Fibroblast of lung (primary cell): Measurements from ENCODE around the gene KRTAP1-5. TPM values are rescaled to one million over a fixed set of nuclear protein-coding genes. Genes with fewer than 3 reads are reported as not detected.

Experiments
- DNase-seq, 2 donors: peaks; one replicate each; pipeline versions ENCODE4 v3.0.0 to v3.0.0-alpha.2; 2010; ENCODE audit warnings: low read depth in 2 of 2
- H2AFZ ChIP-seq: 2 replicates; pipeline ENCODE4 v1.5.1; 2012; ENCODE audit warnings: low read length, control low read depth, inconsistent platforms
- H3K27ac ChIP-seq: 2 replicates; pipeline ENCODE4 v1.5.1; 2011; ENCODE audit warnings: low read length, control low read depth; ENCODE audit not compliant: insufficient read depth
- H3K27me3 ChIP-seq: 2 replicates; pipeline ENCODE4 v1.5.1; 2011; ENCODE audit warnings: mild to moderate bottlenecking, low read length; ENCODE audit not compliant: control insufficient read depth, insufficient read depth
- H3K36me3 ChIP-seq: 2 replicates; pipeline ENCODE4 v1.5.1; 2011; ENCODE audit warnings: low read length; ENCODE audit not compliant: control insufficient read depth, insufficient read depth
- H3K4me1 ChIP-seq: 2 replicates; pipeline ENCODE4 v1.5.1; 2011; ENCODE audit warnings: low read length; ENCODE audit not compliant: control insufficient read depth, insufficient read depth; ENCODE audit errors: extremely low read depth
- H3K4me2 ChIP-seq: 2 replicates; pipeline ENCODE4 v1.5.1; 2011; ENCODE audit warnings: low read length, control low read depth; ENCODE audit not compliant: insufficient read depth; ENCODE audit errors: extremely low read depth
- H3K4me3 ChIP-seq, 4 experiments: fragments of 200-600 bp in 1 of 4; sonication (generic) in 1 of 4; replicated peaks in 1 of 4; 2 replicates each; pipeline ENCODE4 v1.5.1; 2011 to 2016; ENCODE audit warnings: low read length in 4 of 4, low read depth in 3 of 4, mild to moderate bottlenecking in 3 of 4, control low read depth in 2 of 4, inconsistent platforms in 1 of 4, mixed read lengths in 1 of 4; ENCODE audit not compliant: insufficient read depth in 1 of 4; ENCODE audit errors: control extremely low read depth in 1 of 4
- H3K79me2 ChIP-seq: 2 replicates; pipeline ENCODE4 v1.5.1; 2012; ENCODE audit warnings: mild to moderate bottlenecking, low read length, inconsistent platforms; ENCODE audit not compliant: control insufficient read depth, insufficient read depth
- H3K9ac ChIP-seq: 2 replicates; pipeline ENCODE4 v1.5.1; 2011; ENCODE audit warnings: mild to moderate bottlenecking, low read length, control low read depth; ENCODE audit not compliant: insufficient read depth
- H3K9me3 ChIP-seq: 2 replicates; pipeline ENCODE4 v1.5.1; 2012; ENCODE audit warnings: low read depth, low read length; ENCODE audit not compliant: control insufficient read depth, insufficient read depth
- H4K20me1 ChIP-seq: 2 replicates; pipeline ENCODE4 v1.5.1; 2011; ENCODE audit warnings: low read length; ENCODE audit not compliant: control insufficient read depth, insufficient read depth; ENCODE audit errors: extremely low read depth
- CTCF ChIP-seq, 2 donors: IDR thresholded peaks in 1 of 2; conservative IDR thresholded peaks in 1 of 2; 1 replicate in 1 of 2; 2 replicates in 1 of 2; pipeline ENCODE4 v1.5.1; 2011 to 2012; ENCODE audit warnings: low read length in 2 of 2, control low read depth in 1 of 2, inconsistent platforms in 1 of 2, low read depth in 1 of 2, mild to moderate bottlenecking in 1 of 2
- EZH2 ChIP-seq: IDR thresholded peaks from 2 replicates; pipeline ENCODE4 v1.5.1; 2012; ENCODE audit warnings: low read length, control low read depth, mild to moderate bottlenecking; ENCODE audit errors: missing control alignments
- polyA plus RNA-seq, 2 donors: library from polyadenylated mRNA; depleted of rRNA in 1 of 2; stranded (reverse) in 1 of 2; unstranded in 1 of 2; fragments of >200 nt; gene quantifications; 2 replicates each; pipeline ENCODE4 v1.2.1, GENCODE V29; 2011 to 2012; ENCODE audit warnings: missing spikeins in 1 of 2
- total RNA-seq: library from RNA; depleted of rRNA; stranded (reverse); fragments of >200 nt; gene quantifications from 2 replicates; pipeline ENCODE4 v1.2.1, GENCODE V29; 2014

KRTAP1-5 gene
- total and polyA plus RNA-seq, 2 donors (not counting 1 experiment from before 2014, with no cell fraction given) = 0.17 to 6.2 TPM

GRCh38 chr17:41054025-41054424, 27.0 kb upstream of the KRTAP1-5 start:
- Histone ChIP-seq H3K4me3 (no peak overlapping the region), H4K20me1 (no peaks in the 10 kb centered on the region)
- no peak for TF ChIP-seq EZH2
- TF ChIP-seq CTCF (conservative IDR thresholded peaks at IDR 0.05 in 1 of 2, IDR thresholded peaks at IDR 0.05 in 1 of 2; ENCODE audit: low read depth in 1 of 2, low read length in 2 of 2) = no peak

GRCh38 chr17:41052566-41052965, 25.6 kb upstream of the KRTAP1-5 start:
- no peak overlapping the region for H3K4me2 ChIP-seq
- H3K4me3 ChIP-seq = no peak overlapping the region
- no peak overlapping the region for H3K9ac ChIP-seq
- no peaks in the 10 kb centered on the region for H3K79me2 ChIP-seq
- H2AFZ ChIP-seq = no peak overlapping the region
- H3K27me3 ChIP-seq = no peaks in the 10 kb centered on the region
- no peak overlapping the region for H3K27ac ChIP-seq
- TF ChIP-seq CTCF (conservative IDR thresholded peaks at IDR 0.05 in 1 of 2, IDR thresholded peaks at IDR 0.05 in 1 of 2; ENCODE audit: low read depth in 1 of 2, low read length in 2 of 2) (no peak), EZH2 (no peak)
- no peaks in the 10 kb centered on the region for H3K36me3 ChIP-seq
- no peaks in the 10 kb centered on the region for H4K20me1 ChIP-seq
- peaks cover 2% of the 10 kb centered on the region for H3K4me1 ChIP-seq
- no peaks in the 10 kb centered on the region for H3K9me3 ChIP-seq
- DNase-seq = peak in 1 of 2 donors; percentile 79

More at GRCh38 chr17:41054025-41054424, 27.0 kb upstream of the KRTAP1-5 start:
- Histone ChIP-seq H3K4me1 (peaks cover 8% of the 10 kb centered on the region), H3K27me3 (no peaks in the 10 kb centered on the region), H3K9ac (no peak overlapping the region), H3K27ac (no peak overlapping the region), H3K36me3 (no peaks in the 10 kb centered on the region), H3K4me2 (no peak overlapping the region), H3K9me3 (no peaks in the 10 kb centered on the region), H3K79me2 (no peaks in the 10 kb centered on the region), H2AFZ (no peak overlapping the region)
- DNase-seq = no peak

- Histone ChIP-seq H2AFZ (no peak overlapping the region), H3K36me3 (no peaks in the 10 kb centered on the region), H3K9ac (no peak overlapping the region), H3K27ac (no peak overlapping the region), H3K4me1 (peaks cover 2% of the 10 kb centered on the region), H3K4me3 (no peak overlapping the region), H3K9me3 (no peaks in the 10 kb centered on the region), H3K4me2 (no peak overlapping the region), H4K20me1 (no peaks in the 10 kb centered on the region), H3K79me2 (no peaks in the 10 kb centered on the region), H3K27me3 (no peaks in the 10 kb centered on the region)
- peak in 1 of 2 donors; percentile 90 for DNase-seq
- TF ChIP-seq EZH2 (no peak), CTCF (conservative IDR thresholded peaks at IDR 0.05 in 1 of 2, IDR thresholded peaks at IDR 0.05 in 1 of 2; ENCODE audit: low read depth in 1 of 2, low read length in 2 of 2) (no peak)
Measured at GRCh38 chr17:41049110-41049509, 22.1 kb upstream of the KRTAP1-5 start.
